Measurements from ENCODE around the gene BRD4.

Gene BRD4

GRCh38 chr19:15247107-15248014 lies 85.0 kb downstream of the BRD4 start:
- no peak overlapping the region for H3K27ac ChIP-seq (ENCODE audit: low read depth, low read length, severe bottlenecking)
- 97 to 99% methylated on average over 16 to 17 of the region's 20 CpGs for WGBS, 2 experiments (ENCODE audit: insufficient coverage in 2 of 2)
- peaks cover 35% of the 10 kb centered on the region for H3K4me1 ChIP-seq (ENCODE audit: control insufficient read depth, insufficient read depth, low read length, poor library complexity, severe bottlenecking)
- no peak overlapping the region for H3K4me3 ChIP-seq (ENCODE audit: extremely low read depth, insufficient read depth, low read length, poor library complexity, severe bottlenecking)
- H3K36me3 ChIP-seq (ENCODE audit: control insufficient read depth, insufficient read depth, low read length), result peaks cover 77% of the 10 kb centered on the region
- H3K9me3 ChIP-seq (ENCODE audit: control insufficient read depth, low read length), result no peaks in the 10 kb centered on the region

GRCh38 chr19:15246198-15246481 lies 86.2 kb downstream of the BRD4 start:
- Histone ChIP-seq H3K9me3 (ENCODE audit: control insufficient read depth, low read length) (no peaks in the 10 kb centered on the region), H3K4me3 (ENCODE audit: extremely low read depth, insufficient read depth, low read length, poor library complexity, severe bottlenecking) (no peak overlapping the region), H3K4me1 (ENCODE audit: control insufficient read depth, insufficient read depth, low read length, poor library complexity, severe bottlenecking) (peaks cover 30% of the 10 kb centered on the region), H3K36me3 (ENCODE audit: control insufficient read depth, insufficient read depth, low read length) (peaks cover 86% of the 10 kb centered on the region), H3K27ac (ENCODE audit: low read depth, low read length, severe bottlenecking) (no peak overlapping the region)
- WGBS, 2 experiments (ENCODE audit: insufficient coverage in 2 of 2), result 97% methylated on average over 5 of the region's 5 CpGs; no CpG with 5 or more reads in 1 of the 2 experiments

- H3K9me3 ChIP-seq (ENCODE audit: control insufficient read depth, low read length), result no peaks in the 10 kb centered on the region
- no peak overlapping the region for H3K4me3 ChIP-seq (ENCODE audit: extremely low read depth, insufficient read depth, low read length, poor library complexity, severe bottlenecking)
- peaks cover 24% of the 10 kb centered on the region for H3K4me1 ChIP-seq (ENCODE audit: control insufficient read depth, insufficient read depth, low read length, poor library complexity, severe bottlenecking)
- 98 to 99% methylated on average over 9 to 20 of the region's 20 CpGs for WGBS, 2 experiments (ENCODE audit: insufficient coverage in 2 of 2)
- peaks cover 86% of the 10 kb centered on the region for H3K36me3 ChIP-seq (ENCODE audit: control insufficient read depth, insufficient read depth, low read length)
- no peak overlapping the region for H3K27ac ChIP-seq (ENCODE audit: low read depth, low read length, severe bottlenecking)
Observed at GRCh38 chr19:15245370-15246197, 86.8 kb downstream of the BRD4 start.

GRCh38 chr19:15244808-15245207 lies 87.5 kb downstream of the BRD4 start:
- H3K36me3 ChIP-seq (ENCODE audit: control insufficient read depth, insufficient read depth, low read length), result peaks cover 88% of the 10 kb centered on the region
- H3K4me1 ChIP-seq (ENCODE audit: control insufficient read depth, insufficient read depth, low read length, poor library complexity, severe bottlenecking), result peaks cover 17% of the 10 kb centered on the region
- H3K4me3 ChIP-seq (ENCODE audit: extremely low read depth, insufficient read depth, low read length, poor library complexity, severe bottlenecking), result no peak overlapping the region
- no peaks in the 10 kb centered on the region for H3K9me3 ChIP-seq (ENCODE audit: control insufficient read depth, low read length)
- WGBS, 2 experiments (ENCODE audit: insufficient coverage in 2 of 2), result 96 to 97% methylated on average over 7 of the region's 7 CpGs
- no peak overlapping the region for H3K27ac ChIP-seq (ENCODE audit: low read depth, low read length, severe bottlenecking)

- 96 to 98% methylated on average over 16 to 20 of the region's 24 CpGs for WGBS, 2 experiments (ENCODE audit: insufficient coverage in 2 of 2)
- Histone ChIP-seq H3K27ac (ENCODE audit: low read depth, low read length, severe bottlenecking) (no peak overlapping the region), H3K36me3 (ENCODE audit: control insufficient read depth, insufficient read depth, low read length) (peaks cover 93% of the 10 kb centered on the region), H3K4me1 (ENCODE audit: control insufficient read depth, insufficient read depth, low read length, poor library complexity, severe bottlenecking) (peaks cover 11% of the 10 kb centered on the region), H3K4me3 (ENCODE audit: extremely low read depth, insufficient read depth, low read length, poor library complexity, severe bottlenecking) (no peak overlapping the region), H3K9me3 (ENCODE audit: control insufficient read depth, low read length) (no peaks in the 10 kb centered on the region)
Observed at GRCh38 chr19:15244106-15244803, 88.1 kb downstream of the BRD4 start.

GRCh38 chr19:15243236-15243957 lies 88.9 kb downstream of the BRD4 start:
- WGBS, 2 experiments (ENCODE audit: insufficient coverage in 2 of 2), result 95 to 98% methylated on average over 11 to 15 of the region's 17 CpGs
- Histone ChIP-seq H3K4me1 (ENCODE audit: control insufficient read depth, insufficient read depth, low read length, poor library complexity, severe bottlenecking) (peaks cover 3% of the 10 kb centered on the region), H3K4me3 (ENCODE audit: extremely low read depth, insufficient read depth, low read length, poor library complexity, severe bottlenecking) (no peak overlapping the region), H3K9me3 (ENCODE audit: control insufficient read depth, low read length) (no peaks in the 10 kb centered on the region), H3K27ac (ENCODE audit: low read depth, low read length, severe bottlenecking) (no peak overlapping the region), H3K36me3 (ENCODE audit: control insufficient read depth, insufficient read depth, low read length) (peaks cover 93% of the 10 kb centered on the region)

- Histone ChIP-seq H3K9me3 (ENCODE audit: control insufficient read depth, low read length) (no peaks in the 10 kb centered on the region), H3K4me1 (ENCODE audit: control insufficient read depth, insufficient read depth, low read length, poor library complexity, severe bottlenecking) (no peaks in the 10 kb centered on the region), H3K4me3 (ENCODE audit: extremely low read depth, insufficient read depth, low read length, poor library complexity, severe bottlenecking) (no peak overlapping the region), H3K36me3 (ENCODE audit: control insufficient read depth, insufficient read depth, low read length) (peaks cover 92% of the 10 kb centered on the region), H3K27ac (ENCODE audit: low read depth, low read length, severe bottlenecking) (no peak overlapping the region)
- WGBS, 2 experiments (ENCODE audit: insufficient coverage in 2 of 2), result 93% methylated on average over 8 to 9 of the region's 9 CpGs
Observed at GRCh38 chr19:15241259-15241910, 91.0 kb downstream of the BRD4 start.

- WGBS, 2 experiments (ENCODE audit: insufficient coverage in 2 of 2), result 96 to 97% methylated on average over 5 to 8 of the region's 9 CpGs
- H3K36me3 ChIP-seq (ENCODE audit: control insufficient read depth, insufficient read depth, low read length), result peaks cover 92% of the 10 kb centered on the region
- no peaks in the 10 kb centered on the region for H3K4me1 ChIP-seq (ENCODE audit: control insufficient read depth, insufficient read depth, low read length, poor library complexity, severe bottlenecking)
- H3K27ac ChIP-seq (ENCODE audit: low read depth, low read length, severe bottlenecking), result no peak overlapping the region
- H3K9me3 ChIP-seq (ENCODE audit: control insufficient read depth, low read length), result no peaks in the 10 kb centered on the region
- no peak overlapping the region for H3K4me3 ChIP-seq (ENCODE audit: extremely low read depth, insufficient read depth, low read length, poor library complexity, severe bottlenecking)
Observed at GRCh38 chr19:15240515-15240914, 91.8 kb downstream of the BRD4 start.

GRCh38 chr19:15239337-15239949 lies 92.9 kb downstream of the BRD4 start:
- peaks cover 89% of the 10 kb centered on the region for H3K36me3 ChIP-seq (ENCODE audit: control insufficient read depth, insufficient read depth, low read length)
- no peaks in the 10 kb centered on the region for H3K9me3 ChIP-seq (ENCODE audit: control insufficient read depth, low read length)
- H3K27ac ChIP-seq (ENCODE audit: low read depth, low read length, severe bottlenecking), result no peak overlapping the region
- WGBS, 2 experiments (ENCODE audit: insufficient coverage in 2 of 2), result 92 to 93% methylated on average over 23 of the region's 26 CpGs
- no peaks in the 10 kb centered on the region for H3K4me1 ChIP-seq (ENCODE audit: control insufficient read depth, insufficient read depth, low read length, poor library complexity, severe bottlenecking)
- H3K4me3 ChIP-seq (ENCODE audit: extremely low read depth, insufficient read depth, low read length, poor library complexity, severe bottlenecking), result no peak overlapping the region
